Lung (tissue), 12 donors: ENCODE results near the gene ACSS2. TPM values are rescaled to one million over a fixed set of nuclear protein-coding genes. Genes with fewer than 3 reads are reported as not detected.

Source experiments
- ATAC-seq: fragments of 200-7000 bp; cut with Tn5 transposase; one replicate; pipeline ENCODE4 v1.9.1; 2020; ENCODE audit warnings: moderate number of reproducible peaks; ENCODE audit not compliant: insufficient read depth, low FRiP score
- DNase-seq, 3 donors: peaks; one replicate each; pipeline ENCODE4 v3.0.0-alpha.2; 2013 to 2017
- H3K27ac ChIP-seq, 2 donors: one replicate each; pipeline ENCODE4 v1.5.1; 2013; ENCODE audit warnings: mild to moderate bottlenecking in 2 of 2, moderate library complexity in 2 of 2, control low read depth in 1 of 2, inconsistent platforms in 1 of 2, low read depth in 1 of 2, low read length in 1 of 2
- H3K27me3 ChIP-seq, 3 donors: one replicate each; pipeline ENCODE4 v1.5.1; 2013; ENCODE audit warnings: low read length in 2 of 3; ENCODE audit not compliant: control insufficient read depth in 3 of 3, insufficient read depth in 3 of 3
- H3K36me3 ChIP-seq, 4 donors: one replicate each; pipeline ENCODE4 v1.5.1; 2013; ENCODE audit warnings: low read length in 4 of 4, mild to moderate bottlenecking in 1 of 4, moderate library complexity in 1 of 4; ENCODE audit not compliant: control insufficient read depth in 4 of 4, insufficient read depth in 4 of 4
- H3K4me1 ChIP-seq, 5 donors: one replicate each; pipeline ENCODE4 v1.5.1; 2013; ENCODE audit warnings: low read length in 5 of 5, mild to moderate bottlenecking in 2 of 5, moderate library complexity in 1 of 5; ENCODE audit not compliant: control insufficient read depth in 5 of 5, insufficient read depth in 5 of 5
- H3K4me3 ChIP-seq: one replicate; pipeline ENCODE4 v1.5.1; 2013; ENCODE audit warnings: mild to moderate bottlenecking, control low read depth, moderate library complexity
- H3K9ac ChIP-seq, 2 donors: one replicate each; pipeline ENCODE4 v1.5.1; 2013; ENCODE audit warnings: low read length in 2 of 2, control low read depth in 1 of 2; ENCODE audit not compliant: insufficient read depth in 1 of 2
- H3K9me3 ChIP-seq, 4 donors: one replicate each; pipeline ENCODE4 v1.5.1; 2013; ENCODE audit warnings: low read length in 3 of 4, mild to moderate bottlenecking in 1 of 4, moderate library complexity in 1 of 4; ENCODE audit not compliant: control insufficient read depth in 4 of 4, insufficient read depth in 3 of 4
- WGBS, 2 donors: extraction: QIAGEN DNeasy Blood & Tissue Kit; methylation state at CpG; one replicate each; pipeline ENCODE4 v1.1.7; 2013; 5-methylcytosine and 5-hydroxymethylcytosine counted together
- polyA plus RNA-seq, 2 donors: library from polyadenylated mRNA; stranded (reverse); fragments of 200-250 nt; gene quantifications; one replicate each; pipeline ENCODE4 v1.2.1, GENCODE V29; 2013
- total RNA-seq, 2 donors: library from RNA; depleted of rRNA in 1 of 2; stranded (reverse); fragments of >200 nt in 1 of 2; gene quantifications; one replicate each; pipeline ENCODE4 v1.2.1, GENCODE V29; 2014 to 2021
- TF ChIP-seq, protein P1 (sequence below): IDR thresholded peaks from 2 replicates; pipeline ENCODE4 v1.5.1; 2012; ENCODE audit warnings: mild to moderate bottlenecking; ENCODE audit errors: control extremely low read depth, extremely low read depth
- donor health status: control.
- donor health status: control.
- donor health status: Bipolar disorder and iron deficiency.
- donor health status: healthy.
- donor health status: DM: yes; HTN: yes; CAD: no.

Gene ACSS2
- total and polyA plus RNA-seq, 4 donors = 69.7 to 300 (median 161) TPM

DNA sequence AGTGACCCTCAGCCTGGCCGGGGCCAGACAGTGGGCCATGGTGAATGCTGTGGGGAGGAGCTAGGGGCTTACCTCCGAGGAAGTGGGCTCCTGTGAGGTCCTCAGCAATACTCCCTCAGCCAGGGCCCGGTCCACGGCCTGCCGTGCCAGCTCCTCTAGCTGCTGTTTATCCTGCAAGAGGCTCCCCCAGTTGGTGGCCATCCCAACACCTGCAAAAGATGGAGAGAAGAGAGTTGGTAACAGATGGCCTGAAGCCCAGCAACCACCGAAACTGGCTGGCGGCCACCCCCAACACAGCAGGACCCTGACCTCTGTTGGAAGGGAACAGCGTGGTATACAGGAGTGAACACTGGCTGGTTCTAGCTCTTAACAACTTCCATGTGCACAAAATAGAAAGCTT lies 75.2 kb downstream of the ACSS2 start:
- 86 to 91% methylated on average over 8 of the region's 8 CpGs for WGBS, 2 donors
- no peak overlapping the region for H3K4me3 ChIP-seq

DNA sequence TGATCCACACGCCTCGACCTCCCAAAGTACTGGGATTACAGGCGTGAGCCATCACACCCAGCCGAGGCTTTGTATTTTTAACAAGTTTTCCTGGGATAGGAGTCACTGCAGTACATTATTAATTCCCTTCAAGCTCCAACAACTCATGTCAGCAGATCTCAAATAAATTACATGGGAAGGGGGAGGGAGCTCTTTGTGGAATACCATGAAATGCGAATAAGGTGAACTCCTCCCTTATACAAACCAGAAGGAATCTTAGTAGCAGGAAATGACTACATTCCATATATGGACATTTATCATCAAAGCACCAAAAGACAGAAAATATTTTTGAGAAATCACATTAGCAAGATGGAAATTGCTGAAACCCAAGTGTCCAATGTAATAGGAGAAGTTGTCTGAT lies 76.3 kb downstream of the ACSS2 start:
- peak overlapping the region in 1 of 2 donors; percentile 77 for H3K27ac ChIP-seq
- H3K4me3 ChIP-seq = no peak overlapping the region
- peaks cover 0 to 11% (median under 1%) of the 10 kb centered on the region in 4 donors for H3K36me3 ChIP-seq
- 87 to 91% methylated on average over 5 of the region's 5 CpGs for WGBS, 2 donors
- peaks cover 0 to 10% (median 2%) of the 10 kb centered on the region in 5 donors for H3K4me1 ChIP-seq
- H3K9me3 ChIP-seq = no peaks in the 10 kb centered on the region
- no peak overlapping the region for H3K9ac ChIP-seq
- DNase-seq (no peak), ATAC-seq (no peak)
- no peaks in the 10 kb centered on the region for H3K27me3 ChIP-seq
- TF ChIP-seq, protein P1, sequence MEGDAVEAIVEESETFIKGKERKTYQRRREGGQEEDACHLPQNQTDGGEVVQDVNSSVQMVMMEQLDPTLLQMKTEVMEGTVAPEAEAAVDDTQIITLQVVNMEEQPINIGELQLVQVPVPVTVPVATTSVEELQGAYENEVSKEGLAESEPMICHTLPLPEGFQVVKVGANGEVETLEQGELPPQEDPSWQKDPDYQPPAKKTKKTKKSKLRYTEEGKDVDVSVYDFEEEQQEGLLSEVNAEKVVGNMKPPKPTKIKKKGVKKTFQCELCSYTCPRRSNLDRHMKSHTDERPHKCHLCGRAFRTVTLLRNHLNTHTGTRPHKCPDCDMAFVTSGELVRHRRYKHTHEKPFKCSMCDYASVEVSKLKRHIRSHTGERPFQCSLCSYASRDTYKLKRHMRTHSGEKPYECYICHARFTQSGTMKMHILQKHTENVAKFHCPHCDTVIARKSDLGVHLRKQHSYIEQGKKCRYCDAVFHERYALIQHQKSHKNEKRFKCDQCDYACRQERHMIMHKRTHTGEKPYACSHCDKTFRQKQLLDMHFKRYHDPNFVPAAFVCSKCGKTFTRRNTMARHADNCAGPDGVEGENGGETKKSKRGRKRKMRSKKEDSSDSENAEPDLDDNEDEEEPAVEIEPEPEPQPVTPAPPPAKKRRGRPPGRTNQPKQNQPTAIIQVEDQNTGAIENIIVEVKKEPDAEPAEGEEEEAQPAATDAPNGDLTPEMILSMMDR = no peak

More for the DNA sequence above, 75.2 kb downstream of the ACSS2 start:
- Histone ChIP-seq H3K4me1 (peaks cover 0 to 10% (median 2%) of the 10 kb centered on the region in 5 donors), H3K27me3 (no peaks in the 10 kb centered on the region), H3K27ac (peak overlapping the region in 1 of 2 donors; percentile 66), H3K9me3 (no peaks in the 10 kb centered on the region), H3K36me3 (peaks cover 0 to 11% (median 1%) of the 10 kb centered on the region in 4 donors), H3K9ac (no peak overlapping the region)
- ATAC-seq (no peak), DNase-seq (no peak)
- TF ChIP-seq, protein P1 = no peak

DNA sequence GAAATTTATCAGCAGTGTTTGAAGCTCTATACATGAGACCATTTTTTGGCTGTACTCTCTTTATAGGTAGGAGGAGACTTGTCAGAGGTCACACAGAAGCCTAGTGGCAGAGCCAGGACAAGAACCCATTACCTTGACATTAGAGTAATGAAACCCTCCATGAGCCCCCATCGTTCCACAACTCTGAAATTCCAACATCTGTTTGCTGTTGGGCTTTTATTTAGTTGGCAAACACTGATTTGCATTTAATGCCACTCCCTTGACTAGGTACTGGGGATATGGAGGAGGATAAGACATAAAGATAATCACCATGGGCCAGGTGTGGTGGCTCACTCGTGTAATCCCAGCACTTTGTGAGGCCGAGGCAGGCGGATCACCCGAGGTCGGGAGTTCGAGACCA lies 77.5 kb downstream of the ACSS2 start:
- H3K27ac ChIP-seq = peak overlapping the region in 1 of 2 donors; percentile 77
- H3K4me3 ChIP-seq = no peak overlapping the region
- no peak for DNase-seq
- no peaks in the 10 kb centered on the region for H3K9me3 ChIP-seq
- H3K9ac ChIP-seq = no peak overlapping the region
- peaks cover 0 to 10% (median 2%) of the 10 kb centered on the region in 5 donors for H3K4me1 ChIP-seq
- ATAC-seq = no peak
- H3K36me3 ChIP-seq = peaks cover 0 to 8% (median under 1%) of the 10 kb centered on the region in 4 donors
- WGBS, 2 donors = 94 to 95% methylated on average over 7 of the region's 7 CpGs
- H3K27me3 ChIP-seq = no peaks in the 10 kb centered on the region
- TF ChIP-seq, protein P1 = no peak

DNA sequence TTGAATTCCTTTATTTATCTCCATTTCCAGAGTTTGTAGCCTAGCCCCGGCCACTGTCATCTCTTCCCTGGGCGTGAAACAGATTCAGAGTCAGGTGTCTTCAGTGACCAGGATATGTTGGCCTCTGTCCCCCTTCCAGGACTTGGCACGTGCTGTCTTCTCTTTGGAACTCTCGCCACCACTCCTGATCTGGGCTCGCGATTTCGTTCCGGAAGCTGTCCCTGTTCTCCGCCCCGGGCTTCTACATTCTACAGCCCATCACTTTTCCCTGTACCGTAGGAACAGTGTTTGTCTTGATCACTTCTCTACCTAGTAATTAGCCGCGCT lies 78.5 kb downstream of the ACSS2 start:
- peak overlapping the region; percentile 79 to 85 for H3K27ac ChIP-seq
- no peak for ATAC-seq

More for the DNA sequence above, 78.5 kb downstream of the ACSS2 start:
- 12 to 14% methylated on average over 13 of the region's 13 CpGs for WGBS, 2 donors
- TF ChIP-seq, protein P1 = no peak
- H3K9me3 ChIP-seq = no peaks in the 10 kb centered on the region
- peak overlapping the region; percentile 73 to 75 for H3K9ac ChIP-seq
- peaks cover 0 to 8% (median under 1%) of the 10 kb centered on the region in 4 donors for H3K36me3 ChIP-seq
- no peaks in the 10 kb centered on the region for H3K27me3 ChIP-seq
- peak; percentile 42 to 52 (median 47) for DNase-seq
- H3K4me3 ChIP-seq = peak overlapping the region; percentile 49
- peaks cover 0 to 10% (median 2%) of the 10 kb centered on the region in 5 donors for H3K4me1 ChIP-seq
